Neural progenitor cell (in vitro differentiated cells): ENCODE results near the gene CELSR1. TPM values are rescaled to one million over a fixed set of nuclear protein-coding genes. Genes with fewer than 3 reads are reported as not detected.

Experiments used
- DNase-seq: peaks from one replicate; pipeline ENCODE4 v3.0.0-alpha.2; 2016; ENCODE audit warnings: low spot score
- H2AFZ ChIP-seq: fragments of 200-600 bp; sonication (generic); replicated peaks from 2 replicates; pipeline ENCODE4 v1.6.1; 2016; ENCODE audit warnings: antibody characterized with exemption
- H3F3A ChIP-seq: fragments of 200-600 bp; sonication (generic); 2 replicates; pipeline ENCODE4 v1.6.1; 2016; ENCODE audit warnings: antibody characterized with exemption, low read depth
- H3K27ac ChIP-seq: fragments of 200-600 bp; sonication (generic); 2 replicates; pipeline ENCODE4 v1.5.1; 2016; ENCODE audit warnings: mild to moderate bottlenecking
- H3K27me3 ChIP-seq: fragments of 200-600 bp; sonication (generic); 2 replicates; pipeline ENCODE4 v1.6.1; 2016; ENCODE audit warnings: mild to moderate bottlenecking, moderate library complexity
- H3K36me3 ChIP-seq: fragments of 200-600 bp; sonication (generic); 2 replicates; pipeline ENCODE4 v1.5.1; 2016
- H3K4me1 ChIP-seq: fragments of 200-600 bp; sonication (generic); 2 replicates; pipeline ENCODE4 v1.6.1; 2016; ENCODE audit warnings: mixed run types
- H3K4me2 ChIP-seq: fragments of 200-600 bp; sonication (generic); 2 replicates; pipeline ENCODE4 v1.6.1; 2016
- H3K4me3 ChIP-seq: fragments of 200-600 bp; sonication (generic); 2 replicates; pipeline ENCODE4 v1.5.1; 2016
- H3K79me2 ChIP-seq: fragments of 200-600 bp; sonication (generic); 2 replicates; pipeline ENCODE4 v1.6.1; 2016; ENCODE audit warnings: low read depth
- H3K9ac ChIP-seq: fragments of 200-600 bp; sonication (generic); 2 replicates; pipeline ENCODE4 v1.6.1; 2016
- H3K9me3 ChIP-seq: fragments of 200-600 bp; sonication (generic); 2 replicates; pipeline ENCODE4 v1.5.1; 2016; ENCODE audit warnings: low read depth
- H4K20me1 ChIP-seq: fragments of 200-600 bp; sonication (generic); 2 replicates; pipeline ENCODE4 v1.6.1; 2016; ENCODE audit warnings: low read depth
- H3K27ac Mint-ChIP-seq: 3 replicates; pipeline ENCODE4 v1.8.0; 2021; ENCODE audit warnings: mixed read lengths
- H3K27me3 Mint-ChIP-seq: 2 replicates; pipeline ENCODE4 v1.8.0; 2022; ENCODE audit warnings: low read depth, mild to moderate bottlenecking, inconsistent platforms, moderate library complexity, mixed read lengths; ENCODE audit not compliant: insufficient read depth
- H3K36me3 Mint-ChIP-seq: 3 replicates; pipeline ENCODE4 v1.8.0; 2021; ENCODE audit warnings: mixed read lengths
- H3K4me1 Mint-ChIP-seq: 3 replicates; pipeline ENCODE4 v1.8.0; 2021; ENCODE audit warnings: mixed read lengths
- H3K4me3 Mint-ChIP-seq: 3 replicates; pipeline ENCODE4 v1.8.0; 2021; ENCODE audit warnings: mild to moderate bottlenecking, moderate library complexity, mixed read lengths
- H3K9me3 Mint-ChIP-seq: 3 replicates; pipeline ENCODE4 v1.8.0; 2020; ENCODE audit warnings: mixed read lengths
- CTCF ChIP-seq: fragments of 200-600 bp; sonication (generic); IDR thresholded peaks from 2 replicates; pipeline ENCODE4 v1.5.1; 2017; ENCODE audit warnings: antibody characterized with exemption, mild to moderate bottlenecking
- EZH2 ChIP-seq: fragments of 200-600 bp; sonication (generic); IDR thresholded peaks from 2 replicates; pipeline ENCODE4 v1.6.1; 2017; ENCODE audit warnings: antibody characterized with exemption, mild to moderate bottlenecking, moderate library complexity
- EZH2phosphoT487 ChIP-seq: fragments of 200-600 bp; sonication (generic); IDR thresholded peaks from 2 replicates; pipeline ENCODE4 v1.6.1; 2017; ENCODE audit warnings: antibody characterized with exemption
- total RNA-seq: library from RNA; depleted of rRNA; stranded (reverse); fragments of >200 nt; gene quantifications from 2 replicates; pipeline ENCODE4 v1.2.3, GENCODE V29; 2015; ENCODE audit warnings: low replicate concordance

Gene CELSR1
- total RNA-seq, 1 donor from 2014 or later: 12.3 TPM

- no peaks in the 10 kb centered on the region for H3K79me2 ChIP-seq
- H3F3A ChIP-seq: no peaks in the 10 kb centered on the region
- H3K4me1 ChIP-seq: peaks cover 3% of the 10 kb centered on the region
- no peaks in the 10 kb centered on the region for H4K20me1 ChIP-seq
- peak overlapping the region; percentile 63 for H3K27ac Mint-ChIP-seq
- no peak overlapping the region for H2AFZ ChIP-seq
- no peak overlapping the region for H3K4me2 ChIP-seq
- H3K36me3 ChIP-seq: no peaks in the 10 kb centered on the region
- H3K9me3 Mint-ChIP-seq: no peaks in the 10 kb centered on the region
- DNase-seq: no peak
- H3K27ac ChIP-seq: no peak overlapping the region
- no peaks in the 10 kb centered on the region for H3K9me3 ChIP-seq
- TF ChIP-seq EZH2phosphoT487 (no peak), CTCF (no peak), EZH2 (no peak)
- peaks cover 3% of the 10 kb centered on the region for H3K36me3 Mint-ChIP-seq
- peaks cover 2% of the 10 kb centered on the region for H3K4me1 Mint-ChIP-seq
- H3K27me3 Mint-ChIP-seq: no peaks in the 10 kb centered on the region
- H3K4me3 Mint-ChIP-seq: no peak overlapping the region
- H3K4me3 ChIP-seq: no peak overlapping the region
- no peaks in the 10 kb centered on the region for H3K27me3 ChIP-seq
- no peak overlapping the region for H3K9ac ChIP-seq
These were observed 127.1 kb downstream of the CELSR1 start for GRCh38 chr22:46410291-46410808.

GRCh38 chr22:46409631-46410210 is 127.7 kb downstream of the CELSR1 start:
- Histone ChIP-seq H3K4me2 (no peak overlapping the region), H2AFZ (no peak overlapping the region), H3K36me3 (no peaks in the 10 kb centered on the region), H3K79me2 (no peaks in the 10 kb centered on the region), H3K27ac (no peak overlapping the region), H4K20me1 (no peaks in the 10 kb centered on the region), H3K4me1 (peaks cover 3% of the 10 kb centered on the region), H3K9ac (no peak overlapping the region), H3K4me3 (no peak overlapping the region), H3F3A (no peaks in the 10 kb centered on the region), H3K27me3 (no peaks in the 10 kb centered on the region), H3K9me3 (no peaks in the 10 kb centered on the region)
- H3K9me3 Mint-ChIP-seq: no peaks in the 10 kb centered on the region
- H3K36me3 Mint-ChIP-seq: peaks cover 4% of the 10 kb centered on the region
- H3K27me3 Mint-ChIP-seq: no peaks in the 10 kb centered on the region
- no peak for TF ChIP-seq EZH2
- no peak for TF ChIP-seq CTCF
- TF ChIP-seq EZH2phosphoT487: no peak
- DNase-seq: no peak
- H3K27ac Mint-ChIP-seq: no peak overlapping the region
- H3K4me1 Mint-ChIP-seq: peaks cover under 1% of the 10 kb centered on the region
- no peak overlapping the region for H3K4me3 Mint-ChIP-seq

- Histone ChIP-seq H3K4me2 (no peak overlapping the region), H4K20me1 (no peaks in the 10 kb centered on the region), H3K4me3 (no peak overlapping the region), H3K4me1 (no peaks in the 10 kb centered on the region), H3K27me3 (no peaks in the 10 kb centered on the region), H3K36me3 (no peaks in the 10 kb centered on the region), H2AFZ (no peak overlapping the region), H3F3A (no peaks in the 10 kb centered on the region), H3K9me3 (no peaks in the 10 kb centered on the region), H3K9ac (no peak overlapping the region), H3K79me2 (no peaks in the 10 kb centered on the region), H3K27ac (no peak overlapping the region)
- Mint-ChIP-seq H3K4me1 (no peaks in the 10 kb centered on the region), H3K27me3 (peaks cover 2% of the 10 kb centered on the region), H3K4me3 (no peak overlapping the region), H3K36me3 (peaks cover 4% of the 10 kb centered on the region), H3K9me3 (no peaks in the 10 kb centered on the region), H3K27ac (no peak overlapping the region)
- no peak for DNase-seq
- TF ChIP-seq EZH2phosphoT487: no peak
- no peak for TF ChIP-seq EZH2
- no peak for TF ChIP-seq CTCF
These were observed 128.6 kb downstream of the CELSR1 start for GRCh38 chr22:46408568-46409506.
